ENCODE measurements around the gene NEK1. TPM values are rescaled to one million over a fixed set of nuclear protein-coding genes. Genes with fewer than 3 reads are reported as not detected.
"Not testable (repeated sequence)": the region's sequence is repeated elsewhere in the genome, so short reads cannot be mapped to it uniquely, and the experiment has no call there.

Gene NEK1
- total RNA-seq, 2 donors from 2014 or later, result 8.0 to 24.0 TPM

DNA sequence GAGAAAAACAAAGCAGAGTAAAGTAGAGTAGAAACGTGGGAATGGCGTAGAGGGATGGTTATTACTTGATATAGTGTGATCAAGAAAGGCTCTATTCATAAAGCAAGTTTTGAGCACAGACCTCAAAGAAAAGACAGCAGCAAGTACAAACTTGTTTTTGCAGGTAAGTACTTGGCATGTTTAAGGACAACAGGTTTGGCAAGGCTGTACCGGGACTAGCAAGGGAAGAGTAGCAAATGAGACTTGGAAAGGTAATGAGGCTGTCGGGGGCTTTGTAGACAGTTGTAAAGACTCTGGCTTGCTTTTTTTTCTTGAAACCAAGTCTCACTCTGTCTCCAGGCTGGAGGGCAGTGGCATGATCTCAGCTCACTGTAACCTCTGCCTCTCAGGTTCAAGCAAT lies 40.9 kb downstream of the NEK1 start:
- no peaks in the 10 kb centered on the region for H3K27me3 ChIP-seq (replicated peaks; ENCODE audit: insufficient read depth)
- H3K4me3 ChIP-seq, result no peak overlapping the region
- TF ChIP-seq, protein P1, sequence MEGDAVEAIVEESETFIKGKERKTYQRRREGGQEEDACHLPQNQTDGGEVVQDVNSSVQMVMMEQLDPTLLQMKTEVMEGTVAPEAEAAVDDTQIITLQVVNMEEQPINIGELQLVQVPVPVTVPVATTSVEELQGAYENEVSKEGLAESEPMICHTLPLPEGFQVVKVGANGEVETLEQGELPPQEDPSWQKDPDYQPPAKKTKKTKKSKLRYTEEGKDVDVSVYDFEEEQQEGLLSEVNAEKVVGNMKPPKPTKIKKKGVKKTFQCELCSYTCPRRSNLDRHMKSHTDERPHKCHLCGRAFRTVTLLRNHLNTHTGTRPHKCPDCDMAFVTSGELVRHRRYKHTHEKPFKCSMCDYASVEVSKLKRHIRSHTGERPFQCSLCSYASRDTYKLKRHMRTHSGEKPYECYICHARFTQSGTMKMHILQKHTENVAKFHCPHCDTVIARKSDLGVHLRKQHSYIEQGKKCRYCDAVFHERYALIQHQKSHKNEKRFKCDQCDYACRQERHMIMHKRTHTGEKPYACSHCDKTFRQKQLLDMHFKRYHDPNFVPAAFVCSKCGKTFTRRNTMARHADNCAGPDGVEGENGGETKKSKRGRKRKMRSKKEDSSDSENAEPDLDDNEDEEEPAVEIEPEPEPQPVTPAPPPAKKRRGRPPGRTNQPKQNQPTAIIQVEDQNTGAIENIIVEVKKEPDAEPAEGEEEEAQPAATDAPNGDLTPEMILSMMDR (IDR thresholded peaks at IDR 0.05), result no peak
- H3K4me1 ChIP-seq (ENCODE audit: control insufficient read depth in 1 of 2, low read depth in 2 of 2), result no peaks in the 10 kb centered on the region
- DNase-seq (ENCODE audit: low spot score) (no peak), ATAC-seq (ENCODE audit: insufficient number of reproducible peaks, low FRiP score, low read depth) (no peak)
- no peak overlapping the region for H3K27ac ChIP-seq
- H3K36me3 ChIP-seq, result peaks cover 10% of the 10 kb centered on the region
- no peaks in the 10 kb centered on the region for H3K9me3 ChIP-seq

DNA sequence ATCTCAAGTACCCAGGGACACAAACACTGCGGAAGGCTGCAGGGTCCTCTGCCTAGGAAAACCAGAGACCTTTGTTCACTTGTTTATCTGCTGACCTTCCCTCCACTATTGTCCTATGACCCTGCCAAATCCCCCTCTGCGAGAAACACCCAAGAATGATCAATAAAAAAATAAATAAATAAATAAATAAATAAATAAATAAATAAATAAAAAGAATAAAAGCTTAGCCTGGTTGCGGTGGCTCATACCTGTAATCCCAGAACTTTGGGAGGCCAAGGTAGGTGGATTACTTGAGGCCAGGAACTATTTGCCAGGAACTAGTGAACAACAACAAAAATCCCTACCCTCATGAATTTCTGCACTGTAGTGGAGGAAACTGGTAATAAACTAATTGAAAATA lies 41.4 kb downstream of the NEK1 start:
- H3K36me3 ChIP-seq; H3K27me3 ChIP-seq (replicated peaks; ENCODE audit: insufficient read depth); H3K4me1 ChIP-seq (ENCODE audit: control insufficient read depth in 1 of 2, low read depth in 2 of 2); ATAC-seq (ENCODE audit: insufficient number of reproducible peaks, low FRiP score, low read depth); DNase-seq (ENCODE audit: low spot score); H3K27ac ChIP-seq; H3K4me3 ChIP-seq; H3K9me3 ChIP-seq: not testable (repeated sequence)

DNA sequence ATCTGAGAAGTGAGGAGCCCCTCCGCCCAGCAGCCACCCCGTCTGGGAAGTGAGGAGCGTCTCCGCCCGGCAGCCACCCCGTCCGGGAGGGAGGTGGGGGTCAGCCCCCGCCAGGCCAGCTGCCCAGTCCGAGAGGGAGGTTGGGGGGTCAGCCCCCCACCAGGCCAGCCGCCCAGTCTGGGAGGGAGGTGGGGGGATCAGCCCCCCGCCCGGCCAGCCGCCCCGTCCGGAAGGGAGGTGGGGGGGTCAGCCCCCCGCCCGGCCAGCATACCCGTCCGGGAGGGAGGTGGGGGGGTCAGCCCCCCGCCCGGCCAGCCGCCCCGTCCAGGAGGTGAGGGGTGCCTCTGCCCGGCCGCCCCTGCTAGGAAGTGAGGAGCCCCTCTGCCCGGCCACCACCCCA lies 42.1 kb downstream of the NEK1 start:
- not testable (repeated sequence) for ATAC-seq (ENCODE audit: insufficient number of reproducible peaks, low FRiP score, low read depth); H3K4me1 ChIP-seq (ENCODE audit: control insufficient read depth in 1 of 2, low read depth in 2 of 2); H3K27me3 ChIP-seq (replicated peaks; ENCODE audit: insufficient read depth); H3K36me3 ChIP-seq; H3K9me3 ChIP-seq; H3K27ac ChIP-seq; H3K4me3 ChIP-seq; DNase-seq (ENCODE audit: low spot score)

DNA sequence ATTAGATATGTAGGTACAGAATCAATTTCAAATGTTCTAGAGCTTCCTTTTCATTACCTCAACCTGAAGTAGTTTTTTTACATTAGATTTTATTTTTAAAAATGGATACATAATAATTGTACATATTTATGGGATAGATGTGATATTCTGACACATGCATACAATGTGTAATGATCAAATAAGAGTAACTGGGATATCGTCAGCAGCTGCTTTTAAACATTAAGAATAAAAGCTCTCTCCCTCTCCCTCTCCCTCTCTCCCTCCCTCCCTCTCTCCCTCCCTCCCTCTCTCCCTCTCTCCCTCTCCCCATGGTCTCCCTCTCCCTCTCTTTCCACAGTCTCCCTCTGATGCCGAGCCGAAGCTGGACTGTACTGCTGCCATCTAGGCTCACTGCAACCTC lies 43.2 kb downstream of the NEK1 start:
- not testable (repeated sequence) for H3K27ac ChIP-seq; H3K27me3 ChIP-seq (replicated peaks; ENCODE audit: insufficient read depth); H3K9me3 ChIP-seq; H3K36me3 ChIP-seq; ATAC-seq (ENCODE audit: insufficient number of reproducible peaks, low FRiP score, low read depth); H3K4me3 ChIP-seq; DNase-seq (ENCODE audit: low spot score); H3K4me1 ChIP-seq (ENCODE audit: control insufficient read depth in 1 of 2, low read depth in 2 of 2)

DNA sequence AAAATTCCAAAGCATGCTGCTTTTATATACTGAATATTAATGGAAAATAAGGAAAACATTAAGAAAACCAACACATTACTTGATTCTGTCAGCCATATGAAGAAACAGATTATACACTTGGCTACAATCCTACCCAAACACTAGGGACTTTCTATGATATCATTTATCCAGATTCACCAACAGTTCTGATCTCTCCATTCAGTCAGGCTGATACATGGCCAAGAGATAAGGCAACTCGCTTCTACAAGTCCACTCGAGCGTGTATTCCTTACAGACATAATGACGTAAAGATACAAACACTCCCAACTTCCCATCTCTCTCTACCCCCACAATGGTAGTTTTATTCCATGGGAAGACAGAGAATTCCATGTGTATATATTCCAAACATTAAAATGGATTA lies 44.5 kb downstream of the NEK1 start:
- TF ChIP-seq, protein P1 (IDR thresholded peaks at IDR 0.05), result no peak
- H3K9me3 ChIP-seq, result no peaks in the 10 kb centered on the region
- no peak overlapping the region for H3K27ac ChIP-seq
- no peaks in the 10 kb centered on the region for H3K4me1 ChIP-seq (ENCODE audit: control insufficient read depth in 1 of 2, low read depth in 2 of 2)
- ATAC-seq (ENCODE audit: insufficient number of reproducible peaks, low FRiP score, low read depth), result no peak
- DNase-seq (ENCODE audit: low spot score), result no peak
- no peaks in the 10 kb centered on the region for H3K27me3 ChIP-seq (replicated peaks; ENCODE audit: insufficient read depth)
- H3K4me3 ChIP-seq, result no peak overlapping the region
- no peaks in the 10 kb centered on the region for H3K36me3 ChIP-seq

DNA sequence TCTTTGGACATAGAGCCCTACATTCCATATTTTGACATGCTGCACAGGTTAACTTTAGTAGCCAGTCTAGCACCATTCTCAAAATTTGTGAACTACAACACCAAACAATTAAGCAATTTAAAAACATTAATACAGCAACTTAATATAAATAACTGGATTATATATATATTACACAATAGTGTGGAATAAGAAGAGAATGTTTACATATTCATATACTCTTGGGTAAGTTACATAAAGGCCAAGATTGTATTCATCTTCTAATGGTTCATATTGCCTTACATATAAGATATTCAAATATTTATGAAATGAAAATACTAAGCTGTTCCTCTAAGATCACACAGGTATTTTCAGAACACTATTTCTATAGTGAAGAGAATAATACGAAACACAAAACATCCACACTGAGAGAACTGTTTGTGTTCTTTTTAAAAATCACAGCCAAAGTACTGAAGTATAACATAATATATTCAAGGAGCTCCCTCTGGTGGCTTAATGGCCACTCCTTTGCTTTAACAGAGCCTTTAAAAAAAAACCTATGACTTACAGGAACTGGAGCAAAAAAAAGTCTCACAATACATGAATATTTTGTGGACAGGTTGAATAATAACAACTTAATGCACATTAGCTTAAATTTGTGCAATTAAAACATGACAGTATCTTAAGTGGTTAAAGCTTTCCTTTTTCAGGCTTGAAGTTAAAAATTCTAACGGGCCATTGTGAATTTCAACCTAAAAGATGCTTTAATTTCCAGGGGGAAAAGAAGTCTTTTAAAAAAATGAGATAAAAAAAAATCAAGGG lies 46.2 kb downstream of the NEK1 start:
- no peaks in the 10 kb centered on the region for H3K9me3 ChIP-seq
- no peak for DNase-seq (ENCODE audit: low spot score)
- no peak overlapping the region for H3K27ac ChIP-seq
- TF ChIP-seq, protein P1 (IDR thresholded peaks at IDR 0.05), result peak; percentile 59
- H3K27me3 ChIP-seq (replicated peaks; ENCODE audit: insufficient read depth), result no peaks in the 10 kb centered on the region
- H3K4me1 ChIP-seq (ENCODE audit: control insufficient read depth in 1 of 2, low read depth in 2 of 2), result no peaks in the 10 kb centered on the region
- no peak for ATAC-seq (ENCODE audit: insufficient number of reproducible peaks, low FRiP score, low read depth)
- H3K4me3 ChIP-seq, result no peak overlapping the region
- no peaks in the 10 kb centered on the region for H3K36me3 ChIP-seq

DNA sequence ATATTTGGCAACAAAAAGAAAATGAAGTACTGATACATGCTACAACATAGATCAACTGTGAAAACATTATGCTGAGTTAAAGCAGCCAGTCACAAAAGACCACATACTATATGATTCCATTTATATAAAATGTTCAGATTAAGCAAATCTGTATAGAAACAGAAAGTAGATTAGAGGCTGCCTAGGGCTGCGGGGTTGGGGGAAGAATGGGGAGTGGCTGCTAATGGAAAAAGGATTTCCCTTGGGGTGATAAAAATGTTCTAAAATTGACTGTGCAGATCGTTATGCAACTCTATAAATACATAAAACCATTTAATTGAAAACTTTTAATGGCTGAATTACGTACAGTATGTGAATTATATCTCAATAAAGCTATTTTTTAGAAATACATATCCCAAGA lies 46.8 kb downstream of the NEK1 start:
- TF ChIP-seq, protein P1 (IDR thresholded peaks at IDR 0.05), result no peak
- Histone ChIP-seq H3K4me3 (no peak overlapping the region), H3K9me3 (no peaks in the 10 kb centered on the region), H3K4me1 (ENCODE audit: control insufficient read depth in 1 of 2, low read depth in 2 of 2) (no peaks in the 10 kb centered on the region), H3K27me3 (replicated peaks; ENCODE audit: insufficient read depth) (no peaks in the 10 kb centered on the region), H3K27ac (no peak overlapping the region), H3K36me3 (no peaks in the 10 kb centered on the region)
- ATAC-seq (ENCODE audit: insufficient number of reproducible peaks, low FRiP score, low read depth), result no peak
- no peak for DNase-seq (ENCODE audit: low spot score)
